ENCODE measurements around the gene ZPBP2.
"Not testable (repeated sequence)": the region's sequence is repeated elsewhere in the genome, so short reads cannot be mapped to it uniquely, and the experiment has no call there.

The ZPBP2 gene

DNA sequence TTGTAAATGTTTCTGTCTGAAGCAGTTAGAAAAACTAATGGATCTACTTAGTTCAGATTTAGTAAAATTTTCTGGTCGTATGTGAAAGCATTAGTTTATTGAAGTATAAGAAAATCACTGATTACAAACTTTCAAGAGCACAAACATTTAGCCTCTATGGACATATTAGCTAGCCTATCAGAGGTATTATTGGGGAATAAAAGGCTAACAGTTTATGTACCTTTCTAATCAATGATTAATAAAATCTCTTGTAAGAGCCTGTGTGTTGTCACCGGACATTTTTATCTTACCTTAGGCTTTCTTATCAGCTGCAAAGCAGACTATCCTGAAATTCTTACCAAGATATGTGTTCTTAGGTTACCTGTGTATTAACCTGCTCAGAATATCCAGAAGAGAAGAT lies 21.2 kb downstream of the ZPBP2 start:
- H3K36me3 ChIP-seq (replicated peaks) = no peaks in the 10 kb centered on the region
- TF ChIP-seq, protein P1, sequence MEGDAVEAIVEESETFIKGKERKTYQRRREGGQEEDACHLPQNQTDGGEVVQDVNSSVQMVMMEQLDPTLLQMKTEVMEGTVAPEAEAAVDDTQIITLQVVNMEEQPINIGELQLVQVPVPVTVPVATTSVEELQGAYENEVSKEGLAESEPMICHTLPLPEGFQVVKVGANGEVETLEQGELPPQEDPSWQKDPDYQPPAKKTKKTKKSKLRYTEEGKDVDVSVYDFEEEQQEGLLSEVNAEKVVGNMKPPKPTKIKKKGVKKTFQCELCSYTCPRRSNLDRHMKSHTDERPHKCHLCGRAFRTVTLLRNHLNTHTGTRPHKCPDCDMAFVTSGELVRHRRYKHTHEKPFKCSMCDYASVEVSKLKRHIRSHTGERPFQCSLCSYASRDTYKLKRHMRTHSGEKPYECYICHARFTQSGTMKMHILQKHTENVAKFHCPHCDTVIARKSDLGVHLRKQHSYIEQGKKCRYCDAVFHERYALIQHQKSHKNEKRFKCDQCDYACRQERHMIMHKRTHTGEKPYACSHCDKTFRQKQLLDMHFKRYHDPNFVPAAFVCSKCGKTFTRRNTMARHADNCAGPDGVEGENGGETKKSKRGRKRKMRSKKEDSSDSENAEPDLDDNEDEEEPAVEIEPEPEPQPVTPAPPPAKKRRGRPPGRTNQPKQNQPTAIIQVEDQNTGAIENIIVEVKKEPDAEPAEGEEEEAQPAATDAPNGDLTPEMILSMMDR (IDR thresholded peaks at IDR 0.05; ENCODE audit: low read depth, low read length, missing control alignments) = no peak
- H3K27me3 ChIP-seq (replicated peaks) = peaks cover 5% of the 10 kb centered on the region
- no peak overlapping the region for H3K4me3 ChIP-seq (ENCODE audit: low read depth, low read length)
- H3K27ac ChIP-seq = no peak overlapping the region
- in situ Hi-C loops (cut with HindIII; ENCODE audit: low pct_ligation_motif_present, low sequenced_read_pairs) = no loop called here
- no peak for DNase-seq

DNA sequence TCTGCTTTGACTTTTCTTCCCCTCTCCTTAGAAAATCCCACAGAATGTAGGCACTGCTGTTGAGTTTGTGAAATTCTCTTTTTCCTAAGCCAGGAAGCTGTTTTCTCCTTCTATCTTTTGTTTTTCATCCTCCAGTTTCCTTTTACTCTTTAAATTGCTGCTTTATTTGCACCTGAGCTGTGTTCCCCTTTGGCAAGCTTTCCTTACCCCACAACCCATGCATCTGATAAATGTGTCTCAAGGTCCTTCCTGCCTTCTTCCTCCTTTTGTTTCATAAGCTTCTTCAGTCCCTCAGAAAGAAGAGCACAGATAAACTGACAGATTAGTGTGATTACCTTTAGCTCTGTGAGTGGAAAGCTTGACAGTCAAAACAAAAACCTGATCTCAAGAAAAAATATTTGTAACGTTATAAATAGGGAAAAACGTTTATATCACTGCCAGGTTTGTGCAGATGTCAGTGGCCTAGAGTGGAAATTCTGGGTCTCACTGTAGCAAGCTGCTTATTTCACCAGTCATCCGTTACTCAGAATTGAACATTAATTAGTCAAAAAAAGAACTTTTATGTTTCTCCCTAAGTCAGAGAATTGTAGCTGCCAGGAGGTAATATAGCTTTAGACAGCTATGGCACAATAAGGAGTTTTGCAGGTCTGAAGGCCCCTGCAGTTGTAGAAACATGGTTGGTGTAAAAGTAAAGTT lies 26.8 kb downstream of the ZPBP2 start:
- in situ Hi-C loops (cut with HindIII; ENCODE audit: low pct_ligation_motif_present, low sequenced_read_pairs) = no loop called here
- H3K27me3 ChIP-seq (replicated peaks) = peaks cover 3% of the 10 kb centered on the region
- no peak overlapping the region for H3K27ac ChIP-seq
- H3K4me3 ChIP-seq (ENCODE audit: low read depth, low read length) = no peak overlapping the region
- DNase-seq = no peak
- TF ChIP-seq, protein P1 (IDR thresholded peaks at IDR 0.05; ENCODE audit: low read depth, low read length, missing control alignments) = no peak
- no peaks in the 10 kb centered on the region for H3K36me3 ChIP-seq (replicated peaks)

DNA sequence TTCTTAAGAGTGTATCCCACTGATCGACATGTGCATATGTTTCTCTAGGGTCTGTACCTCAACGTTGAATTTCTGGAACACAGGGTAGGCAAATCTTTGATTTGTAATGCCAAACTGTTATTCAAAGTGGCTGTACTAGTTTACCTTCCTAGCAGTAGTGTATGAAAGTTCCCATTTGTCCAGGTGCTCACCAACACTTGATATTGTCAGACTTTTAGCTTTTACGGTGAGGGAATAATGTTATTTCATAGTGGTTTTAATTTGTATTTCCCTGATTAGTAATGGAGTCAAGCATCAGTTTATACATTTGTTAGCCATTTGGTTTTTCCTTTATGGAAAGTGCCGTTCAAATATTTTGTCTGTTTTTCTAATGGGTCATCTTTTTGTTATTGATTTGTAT lies 30.1 kb downstream of the ZPBP2 start:
- H3K36me3 ChIP-seq (replicated peaks) = no peaks in the 10 kb centered on the region
- DNase-seq = no peak
- in situ Hi-C loops (cut with HindIII; ENCODE audit: low pct_ligation_motif_present, low sequenced_read_pairs) = no loop called here
- TF ChIP-seq, protein P1 (IDR thresholded peaks at IDR 0.05; ENCODE audit: low read depth, low read length, missing control alignments) = no peak
- no peak overlapping the region for H3K27ac ChIP-seq
- no peaks in the 10 kb centered on the region for H3K27me3 ChIP-seq (replicated peaks)
- H3K4me3 ChIP-seq (ENCODE audit: low read depth, low read length) = no peak overlapping the region

DNA sequence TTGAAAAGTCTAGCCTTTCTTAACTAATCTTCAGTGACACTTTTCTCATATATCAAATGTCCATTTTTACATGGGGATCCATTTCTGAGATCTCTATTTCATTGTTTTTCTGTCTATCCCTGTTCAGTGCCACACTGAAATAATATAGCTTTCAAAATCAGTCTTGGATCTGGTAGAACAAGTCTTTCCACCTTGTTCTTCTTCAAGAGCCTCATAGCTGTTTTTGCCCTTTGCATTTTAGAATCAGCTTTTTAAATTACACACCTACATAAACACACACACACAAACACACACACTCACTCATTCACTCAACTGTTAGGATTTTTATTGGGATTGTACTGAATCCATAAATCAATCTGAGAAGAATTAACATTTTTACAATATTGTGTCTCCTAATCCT lies 31.2 kb downstream of the ZPBP2 start:
- no peaks in the 10 kb centered on the region for H3K27me3 ChIP-seq (replicated peaks)

DNA sequence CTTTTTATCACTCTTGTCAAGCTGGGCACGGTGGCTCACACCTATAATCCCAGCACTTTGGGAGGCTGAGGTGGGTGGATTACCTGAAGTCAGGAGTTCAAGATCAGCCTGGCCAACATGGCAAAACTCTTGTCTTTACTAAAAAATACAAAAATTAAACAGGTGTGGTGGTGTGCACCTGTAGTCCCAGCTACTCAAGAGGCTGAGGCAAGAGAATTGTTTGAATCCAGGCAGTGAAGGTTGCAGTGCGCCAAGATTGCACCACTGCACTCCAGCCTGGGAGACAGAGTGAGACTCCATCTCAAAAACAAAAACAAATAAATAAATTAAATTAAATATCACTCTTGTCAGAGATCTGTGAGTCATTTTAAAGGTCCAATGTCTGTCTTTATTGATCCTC lies 34.0 kb downstream of the ZPBP2 start:
- H3K4me3 ChIP-seq (ENCODE audit: low read depth, low read length); H3K27ac ChIP-seq; in situ Hi-C loops (cut with HindIII; ENCODE audit: low pct_ligation_motif_present, low sequenced_read_pairs); H3K27me3 ChIP-seq (replicated peaks); DNase-seq; H3K36me3 ChIP-seq (replicated peaks): not testable (repeated sequence)

More for the DNA sequence above, 31.2 kb downstream of the ZPBP2 start:
- TF ChIP-seq, protein P1 (IDR thresholded peaks at IDR 0.05; ENCODE audit: low read depth, low read length, missing control alignments) = no peak
- in situ Hi-C loops (cut with HindIII; ENCODE audit: low pct_ligation_motif_present, low sequenced_read_pairs) = no loop called here
- no peak overlapping the region for H3K27ac ChIP-seq
- DNase-seq = no peak
- no peak overlapping the region for H3K4me3 ChIP-seq (ENCODE audit: low read depth, low read length)
- no peaks in the 10 kb centered on the region for H3K36me3 ChIP-seq (replicated peaks)

DNA sequence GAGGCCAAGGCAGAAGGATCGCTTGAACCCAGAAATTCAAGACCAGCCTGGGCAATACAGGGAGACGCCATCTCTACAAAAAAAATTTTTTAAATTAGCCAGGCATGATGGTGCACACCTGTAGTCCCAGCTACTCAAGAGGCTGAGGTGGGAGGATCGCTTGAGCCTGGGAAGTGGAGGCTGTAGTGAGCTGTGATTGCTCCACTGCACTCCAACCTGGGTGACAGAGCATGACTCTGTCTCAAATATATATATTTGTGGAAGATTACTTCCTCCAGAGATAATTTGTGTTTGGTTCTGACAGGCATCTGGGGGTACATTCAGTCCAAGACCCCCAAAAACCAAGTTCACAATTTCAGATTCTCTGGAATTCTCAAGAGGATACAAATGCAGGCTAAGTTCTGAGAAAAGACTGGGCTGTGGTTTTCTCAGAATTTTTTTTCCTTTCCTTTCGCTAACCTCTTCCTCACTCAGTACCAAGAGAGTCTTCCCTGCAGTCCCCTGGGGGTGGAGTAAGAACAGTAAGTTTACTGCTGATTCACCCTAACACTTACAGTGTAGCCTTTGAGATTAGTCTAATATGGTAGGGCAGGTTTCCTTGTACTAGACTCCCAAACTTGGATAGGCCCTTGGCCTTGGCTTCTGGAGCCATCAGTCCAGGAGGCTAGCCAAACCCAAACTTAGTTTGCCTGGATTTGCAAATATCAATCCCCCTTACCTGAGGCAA lies 35.3 kb downstream of the ZPBP2 start:
- in situ Hi-C loops (cut with HindIII; ENCODE audit: low pct_ligation_motif_present, low sequenced_read_pairs) = no loop called here
- DNase-seq = no peak
- H3K27me3 ChIP-seq (replicated peaks) = no peaks in the 10 kb centered on the region
- H3K27ac ChIP-seq = no peak overlapping the region
- no peaks in the 10 kb centered on the region for H3K36me3 ChIP-seq (replicated peaks)
- H3K4me3 ChIP-seq (ENCODE audit: low read depth, low read length) = no peak overlapping the region
- TF ChIP-seq, protein P1 (IDR thresholded peaks at IDR 0.05; ENCODE audit: low read depth, low read length, missing control alignments) = no peak
